ENCODE measurements around the gene COL19A1.

The COL19A1 gene

GRCh38 chr6:70149209-70149788 is 282.9 kb downstream of the COL19A1 start:
- no peak overlapping the region for H3K27ac Mint-ChIP-seq
- H3K9me3 Mint-ChIP-seq, result no peaks in the 10 kb centered on the region
- no peak for TF ChIP-seq CTCF (IDR thresholded peaks at IDR 0.05)
- no peaks in the 10 kb centered on the region for H3K4me1 Mint-ChIP-seq
- H3K36me3 Mint-ChIP-seq (ENCODE audit: low read depth), result no peaks in the 10 kb centered on the region
- DNase-seq, result no peak
- H3K27me3 Mint-ChIP-seq (ENCODE audit: low read depth, poor library complexity), result no peaks in the 10 kb centered on the region
- no peak overlapping the region for H3K4me3 Mint-ChIP-seq

GRCh38 chr6:70150521-70150920 is 284.2 kb downstream of the COL19A1 start:
- Mint-ChIP-seq H3K27me3 (ENCODE audit: low read depth, poor library complexity) (no peaks in the 10 kb centered on the region), H3K27ac (no peak overlapping the region), H3K9me3 (no peaks in the 10 kb centered on the region), H3K4me1 (no peaks in the 10 kb centered on the region), H3K36me3 (ENCODE audit: low read depth) (no peaks in the 10 kb centered on the region), H3K4me3 (no peak overlapping the region)
- DNase-seq, result no peak
- TF ChIP-seq CTCF (IDR thresholded peaks at IDR 0.05), result no peak

GRCh38 chr6:70151616-70152015 is 285.3 kb downstream of the COL19A1 start:
- H3K27me3 Mint-ChIP-seq (ENCODE audit: low read depth, poor library complexity), result no peaks in the 10 kb centered on the region
- no peak overlapping the region for H3K27ac Mint-ChIP-seq
- H3K4me3 Mint-ChIP-seq, result no peak overlapping the region
- no peaks in the 10 kb centered on the region for H3K4me1 Mint-ChIP-seq
- no peaks in the 10 kb centered on the region for H3K9me3 Mint-ChIP-seq
- TF ChIP-seq CTCF (IDR thresholded peaks at IDR 0.05), result no peak
- H3K36me3 Mint-ChIP-seq (ENCODE audit: low read depth), result no peaks in the 10 kb centered on the region
- DNase-seq, result no peak

GRCh38 chr6:70152786-70153185 is 286.4 kb downstream of the COL19A1 start:
- H3K27ac Mint-ChIP-seq, result no peak overlapping the region
- H3K4me1 Mint-ChIP-seq, result no peaks in the 10 kb centered on the region
- H3K27me3 Mint-ChIP-seq (ENCODE audit: low read depth, poor library complexity), result no peaks in the 10 kb centered on the region
- H3K9me3 Mint-ChIP-seq, result no peaks in the 10 kb centered on the region
- no peaks in the 10 kb centered on the region for H3K36me3 Mint-ChIP-seq (ENCODE audit: low read depth)
- DNase-seq, result no peak
- TF ChIP-seq CTCF (IDR thresholded peaks at IDR 0.05), result no peak
- no peak overlapping the region for H3K4me3 Mint-ChIP-seq

- Mint-ChIP-seq H3K4me3 (no peak overlapping the region), H3K4me1 (no peaks in the 10 kb centered on the region), H3K27ac (no peak overlapping the region), H3K36me3 (ENCODE audit: low read depth) (no peaks in the 10 kb centered on the region), H3K27me3 (ENCODE audit: low read depth, poor library complexity) (no peaks in the 10 kb centered on the region), H3K9me3 (no peaks in the 10 kb centered on the region)
- TF ChIP-seq CTCF (IDR thresholded peaks at IDR 0.05), result no peak
- DNase-seq, result no peak
Measured at GRCh38 chr6:70157086-70157485, 290.7 kb downstream of the COL19A1 start.

GRCh38 chr6:70160276-70160675 is 293.9 kb downstream of the COL19A1 start:
- Mint-ChIP-seq H3K4me1 (no peaks in the 10 kb centered on the region), H3K36me3 (ENCODE audit: low read depth) (no peaks in the 10 kb centered on the region), H3K9me3 (no peaks in the 10 kb centered on the region), H3K27me3 (ENCODE audit: low read depth, poor library complexity) (no peaks in the 10 kb centered on the region), H3K4me3 (no peak overlapping the region), H3K27ac (no peak overlapping the region)
- no peak for DNase-seq
- TF ChIP-seq CTCF (IDR thresholded peaks at IDR 0.05), result no peak
